Stimulated activated CD8-positive, alpha-beta memory T cell treated with anti-CD3 and anti-CD28 coated beads, Interleukin-7, amount 100 ng/mL, for 1 hour (primary cell): Measurements from ENCODE around the gene MYT1.

Source experiments
- DNase-seq, 2 donors: peaks; one replicate each; pipeline ENCODE4 v3.0.0-alpha.2; 2020; ENCODE audit warnings: low read depth in 2 of 2

MYT1 gene

DNA sequence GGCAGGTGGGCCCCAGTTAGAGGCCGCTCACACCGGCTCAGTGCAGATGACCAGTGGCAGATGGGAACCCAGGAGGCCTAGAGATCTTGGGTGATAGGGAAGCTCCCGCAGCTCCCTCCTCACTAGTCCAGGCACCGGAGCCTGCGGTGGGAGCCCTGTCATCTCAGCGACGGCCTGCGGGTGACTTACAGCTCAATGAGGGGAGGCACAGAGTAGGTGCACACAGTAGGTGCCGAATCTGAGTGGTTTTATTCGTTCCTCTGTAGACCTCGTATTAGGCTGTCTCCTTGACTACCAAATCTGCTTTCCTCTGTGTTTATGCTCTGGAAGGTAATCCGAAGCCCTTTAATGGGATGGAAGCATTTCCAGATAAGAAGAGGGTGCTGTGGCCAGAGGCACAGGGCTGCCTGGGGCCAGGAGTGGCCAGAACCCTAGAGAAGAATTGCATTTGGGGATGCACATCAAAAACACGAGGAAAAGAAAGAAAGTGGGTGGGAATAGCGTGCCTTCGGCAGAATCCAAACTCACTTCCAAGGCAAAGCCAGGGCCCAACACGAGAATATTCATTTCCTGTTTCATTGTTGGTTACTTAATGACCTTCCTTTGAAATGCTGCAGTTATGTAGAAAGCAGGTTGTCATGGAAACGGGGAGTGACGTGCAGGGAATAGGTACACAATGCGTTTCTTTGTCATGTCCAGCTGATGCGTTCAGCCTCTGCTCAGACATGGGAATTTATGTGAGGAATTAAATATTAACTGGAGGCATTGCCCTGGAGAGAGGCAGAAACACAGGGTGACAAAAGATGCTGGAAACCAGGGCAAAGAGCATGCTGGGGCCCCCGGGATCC is 24.7 kb downstream of the MYT1 start:
- DNase-seq: no peak

DNA sequence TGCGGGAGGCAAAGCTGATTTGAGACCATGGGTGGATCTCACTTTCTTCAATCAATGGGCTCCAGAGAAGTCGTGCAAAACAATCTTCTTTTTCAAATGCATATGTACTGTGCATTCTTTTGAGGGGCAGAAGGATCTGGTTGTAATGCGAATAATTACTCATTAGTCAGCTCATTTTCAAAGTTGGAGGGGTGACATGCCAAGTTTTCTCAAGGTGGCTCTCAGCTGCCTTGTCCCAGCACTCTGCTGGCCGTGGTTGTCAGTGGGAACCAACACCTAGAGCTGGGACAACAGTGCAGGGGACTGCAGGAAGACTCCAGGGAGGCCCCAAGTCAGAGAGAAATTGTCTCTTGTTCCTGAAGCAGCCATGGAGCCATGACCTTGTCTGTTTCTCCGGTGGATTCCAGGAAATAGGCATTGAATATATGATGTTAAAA is 25.3 kb downstream of the MYT1 start:
- no peak for DNase-seq

DNA sequence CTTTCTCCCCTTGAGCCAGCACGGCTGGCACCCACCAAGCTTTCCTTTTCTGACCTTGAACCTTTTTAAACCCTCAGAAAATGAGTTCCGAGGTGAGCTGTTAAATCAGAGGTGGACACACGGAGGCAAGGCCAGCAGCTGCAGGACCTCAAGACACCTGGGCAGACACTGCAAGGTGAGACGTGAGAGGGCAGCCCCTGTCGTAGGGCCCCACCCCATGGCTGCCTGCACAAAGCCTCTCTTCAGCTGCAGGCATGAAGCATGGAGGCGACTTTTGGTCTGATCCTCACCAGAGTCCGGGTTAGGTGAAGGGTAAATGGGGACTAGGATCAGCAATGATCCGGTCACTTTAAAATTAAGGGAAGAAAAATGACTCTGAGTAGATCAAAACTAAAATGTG is 25.7 kb downstream of the MYT1 start:
- DNase-seq: no peak

DNA sequence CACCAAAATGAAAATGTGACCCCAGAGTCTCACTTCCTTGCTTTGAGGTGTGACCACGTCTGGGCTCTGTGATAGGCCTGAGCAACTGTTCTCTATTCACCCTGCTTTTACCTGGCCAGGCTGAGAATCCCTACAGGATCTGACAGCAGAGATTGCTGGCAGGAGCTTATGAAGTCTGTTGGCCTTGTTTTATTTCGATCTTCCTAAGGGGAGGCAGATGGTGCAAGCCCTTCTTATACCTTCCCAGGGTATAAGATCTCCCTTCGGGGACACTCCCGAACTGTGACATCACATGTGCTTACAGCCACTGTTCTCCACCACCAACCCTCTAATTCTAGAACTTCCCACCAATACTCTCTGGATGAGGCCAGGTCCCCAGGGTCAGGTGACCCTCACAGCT is 26.8 kb downstream of the MYT1 start:
- DNase-seq: no peak

DNA sequence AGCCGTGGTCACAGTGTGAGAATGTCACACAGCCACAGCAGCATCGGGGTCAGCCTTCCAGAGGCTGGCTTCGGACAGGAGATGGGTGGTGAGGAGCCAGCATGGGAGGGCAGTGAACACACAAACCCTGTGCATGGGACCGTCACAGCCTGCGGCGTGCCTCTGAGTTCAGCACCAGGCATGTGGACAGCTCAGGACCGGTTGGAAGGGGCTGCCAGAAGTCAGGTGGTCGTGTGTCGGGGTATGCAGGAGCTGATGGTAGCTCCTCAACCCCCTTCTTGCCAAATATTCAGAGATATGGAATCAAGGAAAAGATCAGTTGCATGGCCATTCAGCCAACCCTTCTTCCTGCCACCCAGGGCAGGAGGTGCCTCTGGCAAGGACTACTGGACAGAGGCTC is 28.2 kb downstream of the MYT1 start:
- DNase-seq: no peak

DNA sequence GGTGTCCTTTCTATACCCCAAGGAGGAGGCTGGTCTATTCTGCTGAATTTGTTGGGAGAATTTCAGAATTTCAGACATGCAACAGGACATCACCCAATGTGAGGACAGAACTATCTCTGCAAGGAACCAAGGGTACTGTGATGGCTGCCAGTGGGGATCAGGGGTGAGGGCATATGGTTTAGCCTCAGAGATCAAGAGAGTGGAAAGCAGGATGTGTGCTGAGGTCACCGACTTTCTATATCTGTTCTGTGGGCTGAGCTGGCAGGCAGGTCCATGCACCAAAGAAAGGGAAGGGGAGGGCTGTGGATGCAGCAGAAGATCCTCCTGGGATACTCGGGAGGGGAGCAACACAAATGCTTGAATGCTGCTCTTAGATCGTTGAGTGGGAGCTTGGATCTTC is 28.8 kb downstream of the MYT1 start:
- no peak for DNase-seq

DNA sequence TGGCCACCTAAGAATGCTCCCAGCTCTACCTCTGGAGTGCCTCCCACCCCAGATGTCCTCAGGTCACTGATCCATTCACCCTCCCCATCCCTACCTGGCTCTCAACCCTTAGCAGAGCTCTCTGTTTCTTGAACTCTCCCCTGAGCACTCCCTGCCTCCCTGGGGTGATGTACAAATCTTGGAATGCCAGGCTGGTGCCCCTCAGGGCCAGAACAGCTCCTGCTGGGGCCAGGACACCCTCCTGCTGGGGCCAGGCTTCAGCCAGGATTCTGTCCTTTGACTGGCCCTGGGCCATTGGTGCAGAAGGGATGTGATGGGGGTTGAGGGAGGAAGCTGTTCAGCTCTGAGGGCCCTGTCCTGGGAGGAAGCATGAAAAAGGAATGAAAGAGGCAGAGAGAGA is 30.0 kb downstream of the MYT1 start:
- DNase-seq: no peak

DNA sequence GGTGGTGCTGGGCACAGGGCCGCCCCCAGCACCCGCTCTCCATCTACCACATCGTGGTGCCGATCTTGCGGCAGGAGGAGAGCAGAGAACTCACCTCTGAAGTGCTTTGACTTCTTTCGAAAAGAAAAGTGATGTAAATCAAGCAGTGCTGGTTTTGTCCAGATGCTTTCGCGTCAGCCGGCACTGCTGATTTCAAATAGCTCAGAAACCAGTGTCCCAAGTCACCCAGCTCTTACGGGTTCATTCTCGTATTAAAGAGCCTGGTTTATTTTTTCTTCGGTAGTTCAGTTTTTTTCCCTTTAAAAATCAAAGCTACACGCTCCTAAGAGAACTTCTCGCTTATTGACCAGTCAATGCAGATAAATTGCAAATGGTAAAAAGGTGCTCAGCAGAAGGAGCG is 32.1 kb downstream of the MYT1 start:
- no peak for DNase-seq

DNA sequence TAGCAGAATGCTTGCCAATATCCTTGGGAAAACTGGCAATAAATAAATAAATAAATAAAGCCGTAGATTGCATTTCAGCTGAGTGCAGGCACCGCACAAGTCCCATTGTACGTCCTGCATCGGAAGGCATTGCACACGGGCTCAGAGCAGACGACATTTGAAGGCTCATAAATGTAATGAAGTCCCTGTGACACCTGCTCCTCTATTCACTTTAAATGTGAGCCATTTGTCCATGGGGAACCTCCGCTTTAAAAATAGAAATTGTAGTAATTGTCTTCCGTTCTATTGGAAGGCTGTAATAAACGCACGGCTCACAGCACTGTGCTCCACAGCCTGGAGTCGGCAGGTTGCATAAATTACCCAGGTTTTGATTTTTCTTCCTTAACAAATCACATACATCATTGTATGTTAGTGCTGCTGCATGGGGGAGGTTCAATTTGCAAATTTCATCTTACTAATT is 32.6 kb downstream of the MYT1 start:
- no peak for DNase-seq

DNA sequence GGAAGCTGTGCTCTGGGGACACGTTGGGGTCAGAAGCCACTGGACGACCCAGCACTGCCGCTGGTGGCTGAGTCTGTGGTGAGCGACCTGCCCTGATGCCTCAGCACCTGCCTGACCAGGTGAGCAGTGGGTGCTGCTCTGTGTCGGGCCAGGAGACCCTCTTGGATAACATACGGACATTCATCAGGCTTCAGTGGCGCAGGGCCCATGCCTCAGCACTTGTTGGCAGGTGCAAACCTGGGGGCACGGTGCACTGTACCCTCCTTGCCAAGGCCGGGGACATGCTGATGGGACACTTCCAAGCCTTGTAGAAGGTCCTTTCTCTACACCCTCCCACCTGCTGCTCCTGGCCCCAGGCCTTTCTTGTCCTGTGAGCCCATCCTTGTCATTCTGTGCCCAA is 34.1 kb downstream of the MYT1 start:
- no peak for DNase-seq

DNA sequence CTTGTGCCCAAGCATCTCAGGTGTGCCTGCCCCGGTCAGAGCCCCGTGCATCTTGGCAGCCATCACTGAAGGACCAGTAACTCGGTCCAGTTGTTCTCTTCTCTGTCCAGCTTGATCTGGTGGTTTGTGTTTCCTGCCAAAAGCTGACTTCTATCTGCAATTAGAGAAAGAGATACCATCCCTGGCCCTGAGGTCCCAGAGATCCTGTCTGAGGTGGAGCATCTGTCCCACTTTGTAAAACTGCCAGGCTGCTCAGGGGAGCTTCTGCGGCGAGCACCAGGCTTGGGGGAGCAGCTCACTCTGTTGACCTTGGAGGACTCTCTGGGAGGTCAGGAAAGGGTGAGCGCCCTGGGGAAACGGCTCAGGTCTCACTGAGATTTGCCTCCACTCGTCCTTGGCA is 35.1 kb downstream of the MYT1 start:
- no peak for DNase-seq

DNA sequence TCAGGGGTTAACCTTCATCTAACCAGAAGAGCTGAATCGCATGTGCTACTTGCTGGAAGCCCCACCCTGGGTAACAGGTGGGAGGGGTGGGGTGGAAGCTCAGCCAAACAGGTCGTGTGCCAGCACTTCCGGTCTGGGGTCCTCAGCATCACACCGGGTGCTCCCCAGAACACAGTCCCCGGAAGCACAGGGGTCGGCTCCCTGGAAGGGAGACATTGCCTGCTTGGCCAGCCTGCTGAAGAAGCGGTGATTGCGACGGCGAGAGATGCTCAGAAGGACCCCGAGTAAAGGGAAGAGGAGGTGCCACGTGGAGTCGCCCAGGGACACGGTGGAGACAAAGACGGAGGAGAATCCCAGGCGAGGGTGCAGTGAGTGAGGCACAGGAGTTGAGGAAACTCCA is 36.5 kb downstream of the MYT1 start:
- DNase-seq: no peak

DNA sequence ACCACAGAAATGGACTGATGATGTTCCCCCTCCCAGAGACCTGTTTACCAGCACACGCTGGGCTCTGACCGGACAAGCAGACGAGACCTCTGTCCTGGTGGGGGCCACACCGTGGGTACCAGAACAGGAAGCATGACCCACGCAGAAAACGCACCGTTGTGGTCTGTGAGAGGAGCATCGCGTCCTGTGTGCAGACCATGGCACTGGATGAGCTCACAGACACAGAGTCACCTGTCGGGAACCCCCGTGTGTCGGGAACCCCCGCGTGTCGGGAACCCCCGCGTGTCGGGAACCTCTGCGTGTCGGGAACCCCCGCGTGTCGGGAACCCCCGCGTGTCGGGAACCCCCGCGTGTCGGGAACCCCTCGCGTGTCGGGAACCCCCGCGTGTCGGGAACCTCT is 37.4 kb downstream of the MYT1 start:
- no peak for DNase-seq

DNA sequence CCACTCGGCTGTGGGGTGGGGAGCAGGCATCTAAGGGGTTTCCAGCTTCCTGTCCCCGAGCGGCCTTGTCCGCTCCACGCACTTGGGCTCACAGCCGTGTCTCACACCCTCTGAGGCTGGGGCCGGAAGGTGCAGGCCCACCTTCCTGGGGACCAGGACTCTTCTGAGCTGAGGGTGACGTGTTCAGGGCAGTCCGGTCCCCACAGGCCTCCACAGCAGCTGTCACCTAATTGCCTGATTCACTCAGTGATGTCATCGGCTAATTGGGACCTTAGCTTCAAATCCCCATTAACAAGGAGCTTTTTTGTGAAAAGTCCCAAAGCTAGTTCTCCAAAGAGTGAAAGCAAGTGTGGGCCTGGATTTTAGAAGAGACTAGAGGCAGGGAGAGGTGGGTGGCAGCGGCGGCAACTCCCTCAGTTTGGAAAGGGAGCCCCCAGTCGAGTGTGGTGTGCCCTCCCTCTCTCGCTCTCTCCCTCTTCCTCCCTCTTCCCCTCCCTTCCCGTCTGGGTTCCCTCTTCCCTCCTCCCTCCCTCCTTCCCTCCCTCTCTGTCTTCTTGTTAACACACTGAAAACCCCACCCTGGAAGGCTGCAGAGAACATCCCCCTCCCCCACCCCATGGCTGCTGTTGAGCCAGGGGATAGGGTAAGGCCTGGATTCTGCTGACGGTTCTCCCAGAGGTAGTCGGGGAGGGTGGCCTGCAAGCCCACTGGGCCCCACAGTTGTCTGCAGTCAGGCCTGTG is 39.0 kb downstream of the MYT1 start:
- DNase-seq: no peak

DNA sequence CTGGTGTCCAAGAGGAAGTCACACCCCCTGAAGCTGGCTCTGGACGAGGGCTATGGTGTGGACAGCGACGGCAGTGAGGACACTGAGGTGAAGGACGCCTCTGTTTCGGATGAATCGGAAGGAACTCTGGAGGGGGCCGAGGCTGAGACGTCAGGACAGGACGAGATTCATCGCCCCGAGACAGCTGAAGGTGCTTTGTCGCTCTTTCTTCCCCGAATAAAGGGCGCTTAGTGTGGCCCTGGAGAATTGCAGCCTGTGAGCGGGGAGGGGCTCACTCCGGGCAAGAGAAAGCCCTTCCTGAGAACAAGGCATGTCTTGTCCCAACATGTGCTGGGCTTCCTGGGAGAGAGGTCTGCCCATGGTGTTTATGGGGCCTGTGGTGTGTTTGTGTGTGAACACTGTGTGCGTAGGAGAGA is 41.4 kb downstream of the MYT1 start:
- DNase-seq: no peak

DNA sequence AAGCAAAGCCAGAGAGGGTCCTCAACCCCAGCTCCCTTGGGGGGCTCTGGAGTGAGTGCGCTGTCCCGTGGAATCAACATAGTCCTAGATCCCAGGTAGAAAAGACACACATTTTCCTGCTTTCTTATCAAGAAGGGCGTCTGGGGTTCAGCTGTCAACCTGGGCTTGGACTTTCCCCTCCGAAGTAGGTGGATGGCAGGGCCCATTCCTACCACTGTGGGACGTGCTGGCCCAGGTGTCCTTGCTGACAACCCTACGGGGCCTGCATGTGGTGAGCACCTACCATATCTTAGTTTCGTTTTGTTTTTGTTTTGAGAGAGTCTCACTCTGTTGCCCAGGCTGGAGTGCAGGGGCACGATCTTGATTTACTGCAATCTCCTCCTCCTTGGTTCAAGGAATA is 42.4 kb downstream of the MYT1 start:
- DNase-seq: no peak

DNA sequence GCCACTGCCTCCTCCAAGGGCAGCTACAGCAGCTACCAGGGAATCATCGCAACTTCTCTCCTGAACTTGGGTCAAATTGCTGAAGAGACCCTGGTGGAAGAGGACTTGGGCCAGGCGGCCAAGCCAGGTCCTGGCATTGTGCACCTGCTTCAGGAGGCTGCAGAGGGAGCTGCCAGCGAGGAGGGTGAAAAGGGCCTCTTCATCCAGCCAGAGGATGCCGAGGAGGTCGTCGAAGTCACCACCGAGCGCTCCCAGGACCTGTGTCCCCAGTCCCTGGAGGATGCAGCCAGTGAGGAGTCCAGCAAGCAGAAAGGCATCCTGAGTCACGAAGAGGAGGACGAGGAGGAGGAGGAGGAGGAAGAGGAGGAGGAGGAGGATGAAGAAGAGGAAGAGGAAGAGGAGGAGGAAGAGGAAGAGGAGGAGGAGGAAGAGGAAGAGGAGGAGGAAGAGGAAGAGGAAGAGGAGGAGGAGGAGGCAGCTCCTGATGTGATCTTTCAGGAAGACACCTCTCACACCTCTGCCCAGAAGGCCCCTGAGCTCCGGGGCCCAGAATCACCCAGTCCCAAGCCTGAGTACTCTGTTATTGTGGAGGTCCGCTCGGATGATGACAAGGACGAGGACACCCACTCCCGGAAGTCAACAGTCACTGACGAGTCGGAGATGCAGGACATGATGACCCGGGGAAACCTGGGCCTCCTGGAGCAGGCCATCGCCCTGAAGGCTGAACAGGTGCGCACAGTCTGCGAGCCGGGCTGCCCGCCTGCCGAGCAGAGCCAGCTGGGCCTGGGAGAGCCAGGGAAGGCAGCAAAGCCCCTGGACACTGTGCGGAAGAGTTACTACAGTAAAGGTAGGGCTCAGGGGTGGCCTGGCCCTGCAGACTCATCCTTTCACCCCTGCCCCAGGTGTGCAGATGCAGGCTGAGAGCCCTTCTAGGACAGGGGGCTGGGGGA is 43.7 kb downstream of the MYT1 start:
- no peak for DNase-seq

DNA sequence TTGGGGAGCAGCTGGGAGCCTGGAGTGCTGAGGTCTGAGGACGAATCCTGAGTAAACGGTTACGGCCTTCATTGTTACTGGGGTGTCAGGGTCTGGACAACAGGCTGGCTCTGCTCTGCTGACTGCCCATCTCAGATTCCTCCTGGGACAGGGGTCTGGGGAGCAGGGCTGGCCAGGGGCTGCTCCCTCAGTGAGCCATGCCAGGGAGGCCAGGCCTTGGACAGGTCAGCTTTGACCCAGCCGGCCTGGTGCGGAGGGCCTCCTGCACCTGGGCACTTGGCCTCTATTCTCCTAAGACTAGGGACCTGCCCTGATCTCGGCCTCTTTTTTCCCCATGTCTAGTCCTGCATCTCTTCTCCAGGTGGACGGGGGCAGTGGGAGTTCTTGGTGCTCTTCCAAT is 44.9 kb downstream of the MYT1 start:
- DNase-seq: no peak

DNA sequence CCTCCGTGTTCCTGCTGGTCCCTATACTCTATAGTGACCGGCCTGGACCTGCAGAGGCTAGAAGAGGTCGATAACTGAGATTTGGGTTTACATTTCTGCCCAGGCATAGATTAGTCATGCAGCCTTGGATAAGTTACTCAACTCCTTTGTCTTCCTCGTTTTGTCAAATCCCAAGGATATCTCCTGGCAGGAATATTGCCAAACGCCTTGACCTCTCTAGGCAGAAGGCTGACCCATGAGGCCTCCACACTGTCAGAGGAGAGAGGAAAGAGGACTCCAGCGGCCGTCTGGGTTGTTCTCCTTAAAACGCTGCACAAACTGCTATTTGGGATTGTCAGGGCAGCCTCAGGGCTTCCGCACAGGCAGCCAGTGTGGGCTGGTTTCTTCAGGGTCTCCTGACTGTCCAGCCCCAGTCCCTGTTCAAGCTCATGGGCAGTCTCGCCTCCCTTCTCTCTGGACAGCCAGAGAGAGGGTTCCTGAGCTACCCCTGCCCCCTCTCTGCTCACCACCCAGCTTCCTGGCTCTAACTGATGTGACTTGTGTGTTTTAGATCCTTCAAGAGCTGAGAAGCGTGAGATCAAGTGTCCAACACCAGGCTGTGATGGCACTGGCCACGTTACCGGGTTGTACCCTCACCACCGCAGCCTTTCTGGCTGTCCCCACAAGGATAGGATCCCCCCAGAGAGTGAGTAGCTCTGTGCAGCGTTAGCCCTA is 46.6 kb downstream of the MYT1 start:
- no peak for DNase-seq

DNA sequence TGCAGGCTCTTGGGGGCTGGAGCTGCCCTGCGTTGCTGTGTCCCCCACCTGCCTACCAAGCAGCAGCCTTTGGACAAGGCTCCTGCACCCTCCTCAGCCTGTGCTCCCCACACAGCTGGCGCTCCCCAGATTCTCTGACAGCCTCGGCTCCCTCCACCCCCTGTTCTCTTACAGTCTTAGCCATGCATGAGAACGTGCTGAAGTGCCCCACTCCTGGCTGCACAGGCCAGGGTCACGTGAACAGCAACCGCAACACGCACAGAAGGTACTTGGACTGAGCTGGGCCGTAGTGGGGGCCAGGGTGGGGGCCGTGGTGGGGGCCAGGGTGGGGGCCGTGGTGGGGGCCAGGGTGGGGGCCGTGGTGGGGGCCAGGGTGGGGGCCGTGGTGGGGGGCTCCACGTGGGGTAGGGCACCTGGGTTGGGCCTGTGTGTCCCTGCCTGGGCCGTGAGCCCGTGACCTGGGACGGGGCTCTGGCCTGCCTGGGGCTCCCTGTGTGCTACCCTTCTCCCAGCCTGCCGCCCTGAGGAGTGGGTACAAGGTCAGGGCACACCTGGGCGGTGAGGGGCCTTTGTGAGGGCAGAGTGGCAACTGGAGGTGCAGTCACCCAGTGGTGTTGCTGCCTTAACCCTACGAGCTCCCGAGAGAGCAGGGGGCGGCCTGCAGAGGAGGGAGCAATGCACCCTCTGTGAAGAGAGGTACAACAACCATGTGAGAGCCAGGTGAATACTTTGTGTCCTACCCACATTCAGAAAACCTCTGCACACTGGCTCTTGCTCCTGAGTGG is 47.8 kb downstream of the MYT1 start:
- DNase-seq: no peak

DNA sequence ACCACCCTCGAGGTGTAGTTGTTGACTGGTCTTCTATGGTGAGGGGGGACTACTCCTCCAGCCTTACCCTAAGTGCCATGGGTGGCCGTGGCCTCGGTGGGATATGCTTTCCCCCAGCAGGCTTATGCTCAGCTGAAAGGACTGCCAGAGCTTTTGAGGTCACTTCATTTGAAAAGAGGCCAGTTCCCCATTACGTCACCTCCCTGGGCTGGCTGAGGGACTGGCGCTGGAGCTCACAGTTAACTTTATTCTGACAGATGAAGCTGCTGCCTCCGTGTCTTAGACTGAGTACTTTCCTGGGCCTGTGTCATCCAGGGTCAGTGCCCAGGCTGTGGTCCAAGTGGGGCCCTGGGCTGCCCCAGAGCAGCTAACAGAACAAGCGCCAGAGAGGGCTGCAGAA is 48.5 kb downstream of the MYT1 start:
- no peak for DNase-seq
